H9 (cell line): ENCODE data around the gene DNAL1. TPM values are rescaled to one million over a fixed set of nuclear protein-coding genes. Genes with fewer than 3 reads are reported as not detected.

Experiments
- DNase-seq: peaks from one replicate; pipeline ENCODE4 v3.0.0-alpha.2; 2017
- H2AFZ ChIP-seq: one replicate; pipeline ENCODE4 v1.6.1; 2013; ENCODE audit warnings: mild to moderate bottlenecking, low read length, control low read depth, moderate library complexity
- H2AK5ac ChIP-seq: 2 replicates; pipeline ENCODE4 v1.6.1; 2013; ENCODE audit warnings: low read length, control low read depth, mixed read lengths; ENCODE audit not compliant: insufficient read length
- H2BK120ac ChIP-seq: one replicate; pipeline ENCODE4 v1.6.1; 2013; ENCODE audit warnings: low read depth, mild to moderate bottlenecking, low read length, control low read depth, inconsistent platforms; ENCODE audit not compliant: poor library complexity, severe bottlenecking
- H2BK12ac ChIP-seq: 2 replicates; pipeline ENCODE4 v1.6.1; 2013; ENCODE audit warnings: low read length, control low read depth, mixed read lengths, low read depth; ENCODE audit not compliant: insufficient read length
- H2BK15ac ChIP-seq: 2 replicates; pipeline ENCODE4 v1.6.1; 2013; ENCODE audit warnings: low read depth, low read length, control low read depth
- H2BK20ac ChIP-seq: one replicate; pipeline ENCODE4 v1.6.1; 2013; ENCODE audit warnings: low read depth, mild to moderate bottlenecking, low read length, control low read depth, inconsistent platforms; ENCODE audit not compliant: poor library complexity, severe bottlenecking
- H2BK5ac ChIP-seq: 2 replicates; pipeline ENCODE4 v1.6.1; 2013; ENCODE audit warnings: low read length, control low read depth, mixed read lengths; ENCODE audit not compliant: insufficient read length
- H3K14ac ChIP-seq: 2 replicates; pipeline ENCODE4 v1.6.1; 2013; ENCODE audit warnings: low read length, control low read depth; ENCODE audit not compliant: insufficient read depth
- H3K18ac ChIP-seq: 2 replicates; pipeline ENCODE4 v1.6.1; 2013; ENCODE audit warnings: low read depth, mild to moderate bottlenecking, mixed read lengths, low read length, control low read depth; ENCODE audit not compliant: insufficient read length
- H3K23ac ChIP-seq: 2 replicates; pipeline ENCODE4 v1.6.1; 2013; ENCODE audit warnings: low read length, control low read depth, mixed read lengths, low read depth; ENCODE audit not compliant: insufficient read length
- H3K23me2 ChIP-seq: 2 replicates; pipeline ENCODE4 v1.6.1; 2013; ENCODE audit warnings: low read depth, mild to moderate bottlenecking, mixed read lengths, low read length, control low read depth; ENCODE audit not compliant: insufficient read length, poor library complexity, severe bottlenecking
- H3K27ac ChIP-seq: 2 replicates; pipeline ENCODE4 v1.5.1; 2013; ENCODE audit warnings: low read length, control low read depth, mixed read lengths, low read depth; ENCODE audit not compliant: insufficient read length
- H3K27me3 ChIP-seq: 2 replicates; pipeline ENCODE4 v1.6.1; 2013; ENCODE audit warnings: low read length, control low read depth, inconsistent platforms; ENCODE audit not compliant: insufficient read depth
- H3K4ac ChIP-seq: 2 replicates; pipeline ENCODE4 v1.6.1; 2013; ENCODE audit warnings: low read depth, mild to moderate bottlenecking, control low read depth, inconsistent platforms, low read length, moderate library complexity
- H3K4me1 ChIP-seq: 2 replicates; pipeline ENCODE4 v1.6.1; 2013; ENCODE audit warnings: low read length, control low read depth, inconsistent platforms; ENCODE audit not compliant: insufficient read depth
- H3K4me2 ChIP-seq: 2 replicates; pipeline ENCODE4 v1.6.1; 2013; ENCODE audit warnings: low read length, control low read depth, mixed read lengths; ENCODE audit not compliant: insufficient read length, insufficient read depth
- H3K56ac ChIP-seq: 2 replicates; pipeline ENCODE4 v1.6.1; 2013; ENCODE audit warnings: low read depth, mild to moderate bottlenecking, mixed read lengths, low read length, control low read depth; ENCODE audit not compliant: insufficient read length
- H3K79me1 ChIP-seq: 2 replicates; pipeline ENCODE4 v1.6.1; 2013; ENCODE audit warnings: low read depth, mild to moderate bottlenecking, moderate library complexity, low read length, control low read depth, inconsistent platforms; ENCODE audit not compliant: insufficient read depth, poor library complexity, severe bottlenecking
- H3K79me2 ChIP-seq: 2 replicates; pipeline ENCODE4 v1.6.1; 2013; ENCODE audit warnings: low read length, control low read depth, inconsistent platforms; ENCODE audit not compliant: insufficient read depth
- H3K9ac ChIP-seq: 2 replicates; pipeline ENCODE4 v1.6.1; 2013; ENCODE audit warnings: low read length, control low read depth, mixed read lengths; ENCODE audit not compliant: insufficient read length; ENCODE audit errors: extremely low read depth
- H3K9me3 ChIP-seq: one replicate; pipeline ENCODE4 v1.6.1; 2013; ENCODE audit warnings: low read depth, low read length, inconsistent platforms; ENCODE audit not compliant: control insufficient read depth
- H3T11ph ChIP-seq: one replicate; pipeline ENCODE4 v1.6.1; 2013; ENCODE audit warnings: mild to moderate bottlenecking, low read length, control low read depth, inconsistent platforms
- H4K20me1 ChIP-seq: one replicate; pipeline ENCODE4 v1.6.1; 2013; ENCODE audit not compliant: control insufficient read depth, insufficient read length, insufficient read depth
- H4K5ac ChIP-seq: 2 replicates; pipeline ENCODE4 v1.6.1; 2013; ENCODE audit warnings: low read depth, mild to moderate bottlenecking, mixed read lengths, low read length, control low read depth; ENCODE audit not compliant: insufficient read length
- H4K8ac ChIP-seq: replicated peaks from 2 replicates; pipeline ENCODE4 v1.6.1; 2013; ENCODE audit warnings: low read length, control low read depth, mixed read lengths, low read depth; ENCODE audit not compliant: insufficient read length
- H4K91ac ChIP-seq: 2 replicates; pipeline ENCODE4 v1.6.1; 2013; ENCODE audit warnings: low read depth, mild to moderate bottlenecking, moderate library complexity, mixed read lengths, low read length, control low read depth; ENCODE audit not compliant: insufficient read length
- H3K27ac Mint-ChIP-seq, 3 experiments: 2 replicates in 2 of 3; 3 replicates in 1 of 3; pipeline ENCODE4 v1.8.0; 2020 to 2021; ENCODE audit warnings: mixed read lengths in 3 of 3, mild to moderate bottlenecking in 1 of 3, moderate library complexity in 1 of 3
- H3K27me3 Mint-ChIP-seq: 2 replicates; pipeline ENCODE4 v1.8.0; 2021; ENCODE audit warnings: low read depth, mild to moderate bottlenecking, moderate library complexity, mixed read lengths
- H3K36me3 Mint-ChIP-seq, 3 experiments: 2 replicates in 2 of 3; 3 replicates in 1 of 3; pipeline ENCODE4 v1.8.0; 2020 to 2021; ENCODE audit warnings: low read depth in 3 of 3, mixed read lengths in 3 of 3; ENCODE audit not compliant: insufficient read depth in 1 of 3
- H3K4me1 Mint-ChIP-seq, 2 experiments: 2 replicates each; pipeline ENCODE4 v1.8.0; 2020; ENCODE audit warnings: mixed read lengths in 2 of 2
- H3K4me3 Mint-ChIP-seq, 2 experiments: 2 replicates in 1 of 2; 3 replicates in 1 of 2; pipeline ENCODE4 v1.8.0; 2020 to 2021; ENCODE audit warnings: mild to moderate bottlenecking in 2 of 2, mixed read lengths in 2 of 2, moderate library complexity in 1 of 2
- H3K9me3 Mint-ChIP-seq, 2 experiments: 2 replicates in 1 of 2; 3 replicates in 1 of 2; pipeline ENCODE4 v1.8.0; 2020; ENCODE audit warnings: mild to moderate bottlenecking in 2 of 2, mixed read lengths in 2 of 2, moderate library complexity in 1 of 2
- CTCF ChIP-seq: fragments of 200-600 bp; sonication (generic); conservative IDR thresholded peaks from 3 replicates; pipeline ENCODE4 v1.8.0; 2021; ENCODE audit warnings: antibody characterized with exemption, mild to moderate bottlenecking
- WGBS: extraction: QIAGEN DNeasy Blood & Tissue Kit; methylation state at CpG from one replicate; pipeline ENCODE4 v1.1.7; 2013; ENCODE audit warnings: missing lambda C conversion rate, low lambda C conversion rate, mixed read lengths; ENCODE audit not compliant: insufficient read length; ENCODE audit errors: extremely low coverage; 5-methylcytosine and 5-hydroxymethylcytosine counted together
- total RNA-seq: library from RNA; stranded (reverse); gene quantifications from 2 replicates; pipeline ENCODE4 v1.2.1, GENCODE V29; 2021

DNAL1 gene
- total RNA-seq, 1 experiment from 2014 or later, result 17.7 TPM

- Mint-ChIP-seq H3K4me1 (no peaks in the 10 kb centered on the region), H3K9me3 (no peaks in the 10 kb centered on the region), H3K27me3 (no peaks in the 10 kb centered on the region), H3K4me3 (no peak overlapping the region), H3K36me3 (peaks cover 0 to 3% (median 1%) of the 10 kb centered on the region in 3 experiments; a peak in 2 of 7 replicates), H3K27ac (no peak overlapping the region)
- Histone ChIP-seq H3K79me1 (no peaks in the 10 kb centered on the region), H3K9me3 (no peaks in the 10 kb centered on the region), H3K4me1 (no peaks in the 10 kb centered on the region), H4K8ac (no peak overlapping the region), H3K14ac (no peak overlapping the region), H4K20me1 (no peaks in the 10 kb centered on the region), H3K79me2 (no peaks in the 10 kb centered on the region), H4K91ac (no peak overlapping the region), H3T11ph (no peak overlapping the region), H4K5ac (no peak overlapping the region), H3K23ac (no peak overlapping the region), H3K27me3 (no peaks in the 10 kb centered on the region), H3K4me2 (no peak overlapping the region), H3K23me2 (no peaks in the 10 kb centered on the region), H2BK20ac (no peak overlapping the region), H3K56ac (no peak overlapping the region), H2BK120ac (no peak overlapping the region), H2AFZ (no peak overlapping the region), H3K9ac (no peak overlapping the region), H3K27ac (no peak overlapping the region), H2BK12ac (no peak overlapping the region), H3K18ac (no peak overlapping the region), H2BK15ac (no peak overlapping the region), H2AK5ac (no peak overlapping the region), H2BK5ac (no peak overlapping the region), H3K4ac (no peak overlapping the region)
- WGBS, result no CpG with 5 or more reads among the region's 5 CpGs
- no peak for DNase-seq
- TF ChIP-seq CTCF, result no peak
These were observed 39.8 kb downstream of the DNAL1 start for GRCh38 chr14:73684627-73685026.
